DMS153 treated with DMSO at 0.1 percent for 48 hours (cell line): Measurements from ENCODE around the gene IL1B.

Experiments used
- DNase-seq: peaks from one replicate; lab custom pipeline; 2025; ENCODE audit not compliant: unreplicated experiment; lab: John Stamatoyannopoulos, UW

The IL1B gene

DNA sequence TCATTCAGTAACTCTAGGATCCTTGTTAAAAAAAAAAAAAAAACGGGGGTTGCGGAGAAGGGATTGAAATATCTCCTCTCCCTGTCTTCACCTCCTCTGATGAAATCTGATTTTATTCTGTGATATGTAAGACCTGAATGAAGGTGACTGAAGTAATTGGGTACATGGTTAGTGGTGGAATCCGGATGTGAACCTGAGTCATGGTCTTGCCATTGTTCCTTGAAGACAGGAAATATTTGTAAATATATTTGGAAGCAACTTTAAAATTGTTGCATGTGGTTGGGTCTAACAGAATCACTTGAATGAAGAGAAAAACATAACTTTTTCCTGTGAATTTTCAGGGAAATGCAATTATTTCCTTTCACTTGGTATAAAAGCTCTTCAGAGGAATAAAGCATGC, 49.3 kb downstream of the IL1B start:
- no peak for DNase-seq

DNA sequence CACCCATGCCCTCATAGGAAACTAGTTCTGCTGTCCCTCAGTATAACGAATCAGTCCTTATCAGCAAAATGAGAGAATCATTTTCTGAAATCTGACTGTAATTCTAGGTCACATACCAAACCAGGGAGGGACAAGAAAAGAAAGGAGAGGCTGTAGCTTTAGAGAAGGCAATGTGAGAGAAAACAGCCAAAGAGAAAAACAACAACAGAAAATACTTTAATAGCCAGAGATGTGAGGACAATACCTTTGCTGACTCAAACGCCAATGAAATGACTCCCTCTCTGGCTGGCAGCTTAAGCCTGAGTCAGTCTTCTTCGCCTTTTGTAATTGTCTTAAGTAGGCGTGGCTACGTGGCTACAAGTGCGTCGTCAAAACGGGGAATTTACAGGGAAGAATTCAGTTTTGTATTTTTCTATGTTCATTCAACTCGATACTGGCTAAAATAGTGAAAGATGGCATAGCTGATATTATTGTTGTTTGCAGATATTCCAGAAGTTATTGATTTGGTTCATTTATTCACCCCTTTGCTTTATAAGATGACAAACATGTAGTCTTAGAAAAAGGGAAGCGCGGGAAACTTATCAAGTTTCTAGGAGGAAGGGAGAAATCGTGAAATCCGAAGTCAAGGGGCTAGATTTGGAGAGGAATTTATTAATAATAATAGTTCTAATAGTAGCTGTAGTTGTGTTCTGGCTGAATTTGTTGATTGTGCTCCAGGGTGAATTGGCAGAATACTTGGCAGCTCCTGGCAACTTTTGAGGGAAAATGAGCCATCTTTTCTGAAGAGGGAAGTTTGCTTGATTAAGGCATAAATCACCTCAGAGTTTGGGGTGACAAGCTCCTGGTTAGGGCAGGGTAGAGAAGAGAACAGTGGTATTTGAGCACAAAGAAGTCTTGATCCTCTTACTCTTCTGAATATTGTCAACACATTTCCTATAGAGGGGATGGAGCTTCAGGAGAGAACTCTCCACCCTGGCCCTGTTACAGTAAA, 52.1 kb downstream of the IL1B start, which contains the start of gene IL1A:
Gene IL1A (minus strand): TSS at position 295 of the 991 bp plus-strand sequence. CDS start 723 bp downstream, outside the sequence.
- no peak for DNase-seq

DNA sequence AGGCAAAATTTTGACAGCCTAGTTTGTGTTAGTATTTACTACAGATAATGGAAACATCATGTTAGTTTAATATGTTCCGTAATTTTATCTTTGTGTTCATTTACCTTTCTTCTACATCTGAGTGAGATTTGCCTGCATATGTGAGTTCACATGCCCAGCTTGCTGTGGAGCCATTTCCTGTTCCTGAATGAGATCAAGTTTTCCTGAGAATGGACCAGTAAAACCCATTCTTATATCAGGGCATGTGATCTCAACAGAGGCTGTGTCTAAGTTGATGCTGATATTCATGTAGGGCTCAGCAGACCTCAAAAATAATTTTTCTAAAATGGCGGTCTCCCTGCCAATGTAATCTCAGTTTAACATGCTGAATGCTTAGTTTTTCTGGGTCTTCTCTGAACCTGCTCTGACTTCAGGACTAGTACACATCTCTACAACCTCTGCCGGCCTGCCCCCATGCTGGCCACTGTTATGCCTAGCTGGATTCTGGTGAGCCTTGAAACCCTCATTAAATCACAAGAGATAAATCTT, 53.3 kb downstream of the IL1B start:
- DNase-seq, result no peak

DNA sequence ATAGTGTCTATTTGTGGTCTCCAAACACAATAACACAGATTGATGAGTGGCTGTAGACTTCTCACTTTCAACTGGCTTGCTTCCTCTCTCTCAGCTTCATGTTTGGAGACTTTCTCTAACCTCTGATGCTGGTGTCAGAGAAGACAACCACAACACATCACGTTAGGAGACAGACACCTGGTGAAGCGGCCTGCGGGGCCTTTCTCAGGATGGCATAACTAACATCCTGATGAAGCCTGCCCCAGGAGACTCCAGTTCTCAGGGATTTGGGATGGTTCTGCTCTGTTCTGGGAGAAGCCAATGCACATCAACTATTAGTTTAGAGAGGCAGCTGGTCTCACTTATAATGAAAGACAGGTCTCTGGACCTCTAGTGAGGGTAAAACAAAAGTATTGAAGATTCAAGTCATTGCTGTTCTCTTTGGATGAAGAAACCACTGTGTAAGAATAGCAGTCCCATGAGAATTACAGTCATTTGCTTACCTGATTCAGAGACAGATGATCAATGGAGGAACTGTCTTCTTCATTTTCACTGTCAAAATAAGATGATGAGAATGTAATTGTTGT, 54.3 kb downstream of the IL1B start:
- no peak for DNase-seq
